NCI-H128 (cell line): ENCODE data around the gene SNTG2.
"Not testable (repeated sequence)": the region's sequence is repeated elsewhere in the genome, so short reads cannot be mapped to it uniquely, and the experiment has no call there.

Experiments used
- DNase-seq: peaks from one replicate; lab custom pipeline; 2025; ENCODE audit not compliant: unreplicated experiment; lab: John Stamatoyannopoulos, UW

Gene SNTG2

GRCh38 chr2:1170711-1171110 is 220.1 kb downstream of the SNTG2 start:
- no peak for DNase-seq

DNA sequence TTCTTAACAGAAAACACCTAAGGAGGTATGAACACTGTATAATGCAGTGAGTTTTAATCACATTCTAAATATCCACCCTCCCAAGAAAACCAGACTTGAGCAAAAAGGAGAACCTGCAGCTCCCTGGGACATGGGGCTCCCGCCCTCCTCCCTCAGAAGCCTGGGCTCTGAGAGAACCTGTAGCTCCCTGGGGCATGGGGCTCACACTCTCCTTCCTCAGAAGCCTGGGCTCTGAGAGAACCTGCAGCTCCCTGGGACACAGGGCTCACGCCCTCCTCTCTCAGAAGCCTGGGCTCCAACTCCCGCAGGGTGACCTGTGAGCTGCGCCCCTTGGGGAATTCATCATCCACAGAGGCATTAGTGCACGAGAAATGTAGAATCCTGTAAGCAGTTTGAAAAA is 222.9 kb downstream of the SNTG2 start:
- no peak for DNase-seq

- no peak for DNase-seq
Measured at GRCh38 chr2:1181893-1182292, 231.2 kb downstream of the SNTG2 start.

GRCh38 chr2:1183300-1183699 is 232.7 kb downstream of the SNTG2 start:
- no peak for DNase-seq

- no peak for DNase-seq
Measured at GRCh38 chr2:1186421-1186820, 235.8 kb downstream of the SNTG2 start.

GRCh38 chr2:1187189-1187588 is 236.5 kb downstream of the SNTG2 start:
- DNase-seq: no peak

- DNase-seq: peak; percentile 4
Measured at GRCh38 chr2:1192121-1192520, 241.5 kb downstream of the SNTG2 start.

DNA sequence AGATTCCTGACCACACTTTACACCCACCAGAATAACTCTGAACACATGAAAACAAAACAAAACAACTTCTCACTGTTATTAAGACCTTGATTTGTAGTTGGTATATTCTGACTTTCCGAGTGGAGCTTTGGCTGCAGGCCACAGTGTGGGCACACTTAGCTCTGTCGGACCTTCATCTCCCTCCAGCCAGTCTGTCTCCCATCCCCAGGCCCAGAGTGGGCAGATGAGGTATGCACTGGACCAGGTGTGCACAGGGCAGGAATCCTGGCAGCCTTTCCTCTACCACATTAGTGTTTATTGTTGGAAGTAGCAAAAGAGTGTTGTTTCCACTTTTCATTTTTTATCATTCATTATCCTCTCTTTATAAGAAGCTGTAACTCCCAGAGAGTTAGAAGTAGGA is 243.2 kb downstream of the SNTG2 start:
- DNase-seq: no peak

DNA sequence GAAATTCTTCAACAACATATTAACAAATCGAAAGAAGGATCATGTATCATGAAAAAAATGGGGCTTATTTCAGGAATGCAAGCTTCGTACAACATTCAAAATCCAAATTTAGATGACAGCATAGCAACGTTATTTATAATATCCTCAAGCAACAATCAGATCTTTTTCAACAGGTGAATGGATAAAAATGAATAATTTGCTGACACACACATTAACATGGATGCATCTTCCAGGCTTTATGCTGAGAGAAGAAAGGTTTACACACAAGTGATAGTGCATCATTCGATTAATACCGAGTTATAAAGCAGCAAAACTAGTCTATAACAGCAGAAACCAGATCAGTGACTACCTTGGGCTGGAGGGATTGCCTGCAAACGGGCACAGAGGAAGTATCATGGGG is 253.1 kb downstream of the SNTG2 start:
- no peak for DNase-seq

- no peak for DNase-seq
Measured at GRCh38 chr2:1205853-1206252, 255.2 kb downstream of the SNTG2 start.

GRCh38 chr2:1207962-1208510 is 257.4 kb downstream of the SNTG2 start:
- no peak for DNase-seq

- DNase-seq: no peak
Measured at GRCh38 chr2:1208522-1208921, 257.9 kb downstream of the SNTG2 start.

DNA sequence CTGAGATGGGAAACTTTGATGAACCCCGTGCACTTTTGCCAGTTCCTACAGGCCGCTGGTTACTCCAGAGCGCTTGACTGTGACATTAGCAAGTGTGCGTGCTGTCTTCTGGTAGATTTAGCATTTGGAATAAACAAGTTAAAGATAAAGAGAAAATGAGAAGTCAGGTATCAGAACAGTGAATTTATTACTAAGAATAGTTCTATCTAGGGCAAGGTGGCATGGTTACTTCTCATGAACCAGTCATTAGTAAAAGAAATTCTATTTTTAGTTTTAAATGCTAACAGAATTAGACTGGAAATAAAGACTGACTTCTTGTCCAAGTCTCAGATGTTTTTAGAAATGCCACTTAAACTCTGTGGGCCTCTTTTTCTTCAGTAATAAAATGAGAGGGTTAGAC is 258.6 kb downstream of the SNTG2 start:
- no peak for DNase-seq

DNA sequence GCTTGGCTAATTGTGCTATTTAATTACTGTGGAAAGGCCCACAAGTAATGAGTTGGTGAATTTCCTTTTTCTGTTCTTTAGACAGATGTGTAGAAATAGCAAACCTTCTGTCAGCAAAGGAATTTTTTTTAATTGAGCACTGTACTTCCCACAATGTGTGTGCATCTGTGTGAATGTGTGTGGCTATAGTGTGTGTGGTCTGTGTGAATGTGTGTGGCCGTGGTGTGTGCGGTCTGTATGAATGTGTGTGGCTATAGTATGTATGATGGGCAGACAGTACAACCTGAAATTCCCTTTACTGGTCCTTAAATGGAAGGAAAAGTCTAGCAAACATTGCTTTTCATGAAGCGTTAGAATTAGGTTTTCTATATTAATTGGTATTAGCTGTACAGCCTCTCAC is 259.1 kb downstream of the SNTG2 start:
- no peak for DNase-seq

DNA sequence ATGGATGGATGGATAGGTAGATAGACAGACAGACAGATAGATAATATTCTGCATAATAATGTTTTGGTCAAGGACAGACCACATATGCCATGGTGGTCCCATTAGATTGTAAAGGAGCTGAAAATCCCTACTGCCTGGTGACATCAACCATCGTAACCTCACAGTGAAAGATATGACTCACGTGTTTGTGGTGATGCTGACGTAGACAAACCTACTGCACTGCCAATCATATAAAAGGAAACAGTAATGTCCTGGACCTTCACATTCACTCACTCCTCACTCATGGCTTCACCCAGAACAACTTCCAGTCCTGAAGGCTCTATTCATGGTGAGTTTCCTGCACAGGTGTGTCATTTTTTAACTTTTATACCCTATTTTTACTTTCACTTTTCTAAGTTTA is 259.7 kb downstream of the SNTG2 start:
- no peak for DNase-seq

DNA sequence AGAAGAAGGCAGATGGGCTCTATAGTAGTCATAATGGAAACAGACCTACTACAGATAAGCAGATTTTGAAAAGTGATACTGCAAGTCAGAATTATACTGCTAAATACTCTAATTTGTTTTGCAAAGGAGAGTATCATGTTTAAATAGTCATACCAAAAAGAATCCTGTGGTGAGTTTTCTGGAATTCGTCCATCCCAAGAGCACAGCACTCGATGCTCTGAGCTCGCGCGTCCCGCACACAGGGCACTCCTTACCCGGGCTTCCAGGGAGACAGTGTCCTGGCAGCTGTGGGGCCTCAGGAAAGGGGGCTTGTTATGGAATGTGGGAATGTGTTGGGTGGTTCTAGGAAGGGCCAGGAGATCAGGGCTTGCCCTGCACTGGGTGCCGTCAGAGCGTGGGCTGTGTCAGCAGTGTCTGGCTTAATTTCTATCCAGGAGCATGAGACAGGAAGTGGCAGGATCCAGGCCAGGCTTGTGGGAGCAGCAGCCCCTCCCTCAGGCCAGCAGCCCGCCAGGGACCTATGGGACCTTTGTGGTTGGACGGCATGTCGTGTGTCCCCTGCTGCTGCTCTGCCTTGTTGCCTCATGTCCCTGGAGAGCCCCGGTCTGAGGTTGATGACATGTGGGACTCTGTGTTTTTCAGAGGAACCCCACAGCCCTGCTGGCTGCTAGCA is 269.4 kb downstream of the SNTG2 start:
- no peak for DNase-seq

- DNase-seq: no peak
Measured at GRCh38 chr2:1222056-1222455, 271.4 kb downstream of the SNTG2 start.

DNA sequence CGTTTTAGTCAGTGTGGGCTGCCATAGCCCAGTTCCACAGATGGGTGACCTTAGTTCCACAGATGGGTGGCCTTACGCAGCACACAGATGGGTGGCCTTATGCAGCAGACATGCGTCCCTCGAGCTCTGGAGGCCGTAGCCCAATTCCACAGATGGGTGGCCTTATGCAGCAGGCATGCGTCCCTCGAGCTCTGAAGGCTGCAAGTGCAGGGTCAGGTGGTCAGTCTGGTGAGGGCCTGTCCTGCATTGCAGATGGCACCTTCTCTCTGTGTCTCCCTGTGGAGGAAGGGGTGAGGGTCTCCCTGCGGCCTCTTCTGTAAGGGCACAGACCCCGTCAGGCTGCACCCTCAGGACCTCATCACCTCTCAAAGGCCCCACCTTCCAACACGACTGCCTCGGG is 273.1 kb downstream of the SNTG2 start:
- DNase-seq: no peak

GRCh38 chr2:1224901-1225300 is 274.3 kb downstream of the SNTG2 start:
- no peak for DNase-seq

GRCh38 chr2:1226766-1227165 is 276.1 kb downstream of the SNTG2 start:
- DNase-seq: peak; percentile 47

DNA sequence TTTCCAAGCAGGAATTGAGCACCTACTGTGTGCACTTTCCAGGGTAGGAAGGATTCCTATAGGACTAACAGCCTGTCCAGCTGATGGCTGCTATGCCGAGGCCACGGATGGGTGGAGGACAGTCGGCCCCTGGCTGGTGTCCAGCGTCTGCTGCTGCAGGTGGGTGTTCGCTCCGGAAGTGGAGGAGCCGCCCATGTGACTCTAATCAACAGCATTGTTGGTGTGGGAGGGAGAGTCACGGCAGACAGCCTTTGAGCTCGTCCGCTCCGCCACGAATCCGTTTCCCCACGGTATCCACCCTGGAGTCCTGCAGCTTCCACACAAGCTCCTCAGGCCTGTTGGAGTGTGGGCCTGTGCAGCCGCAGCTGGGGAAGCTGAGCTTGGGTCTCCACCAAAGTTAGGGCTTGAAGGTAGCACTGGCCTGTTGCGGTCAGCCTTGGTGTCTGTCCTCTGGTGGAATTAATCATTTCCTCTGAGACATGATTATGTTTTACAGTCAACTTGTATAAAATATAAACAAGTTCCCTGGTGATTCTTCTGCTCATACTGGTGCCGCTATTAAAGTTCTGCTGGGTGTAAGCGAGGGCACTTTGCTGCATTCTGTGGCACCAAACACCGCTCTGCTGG is 276.7 kb downstream of the SNTG2 start:
- DNase-seq: peak; percentile 7

GRCh38 chr2:1229596-1229995 is 278.9 kb downstream of the SNTG2 start:
- not testable (repeated sequence) for DNase-seq
